Hepatocyte (in vitro differentiated cells): Measurements from ENCODE around the gene MAPRE3.

Source experiments
- CTCF ChIP-seq: fragments of 200-600 bp; sonication (generic); IDR thresholded peaks from 2 replicates; pipeline ENCODE4 v1.5.1; 2016; ENCODE audit warnings: antibody characterized with exemption, mild to moderate bottlenecking; ENCODE audit not compliant: poor library complexity
- EZH2 ChIP-seq: fragments of 200-600 bp; sonication (generic); IDR thresholded peaks from 2 replicates; pipeline ENCODE4 v1.6.1; 2016; ENCODE audit warnings: antibody characterized with exemption, mild to moderate bottlenecking, borderline replicate concordance
- EZH2phosphoT487 ChIP-seq: fragments of 200-600 bp; sonication (generic); IDR thresholded peaks from one replicate; pipeline ENCODE4 v1.6.1; 2018; ENCODE audit warnings: antibody characterized with exemption, mild to moderate bottlenecking, low read depth, moderate library complexity; ENCODE audit not compliant: unreplicated experiment, severe bottlenecking

DNA sequence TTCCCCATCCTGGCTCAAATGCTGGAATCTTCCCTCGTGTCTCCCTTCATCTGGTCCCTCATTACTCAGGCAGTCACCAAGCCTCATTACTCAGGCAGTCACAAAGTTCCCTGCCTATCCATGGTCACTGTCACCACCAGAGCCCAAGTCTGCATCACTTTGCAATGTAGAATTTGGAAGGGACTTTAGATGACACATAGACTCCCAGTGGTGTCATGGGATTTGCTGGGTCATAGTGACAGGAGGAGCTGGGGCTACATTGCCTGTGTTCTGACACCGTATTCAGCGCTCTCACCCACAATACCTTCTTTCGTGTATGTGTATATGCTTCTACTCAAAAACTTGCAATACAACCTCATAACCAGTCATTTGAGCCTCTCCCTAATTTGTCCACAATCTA, 105.9 kb downstream of the MAPRE3 start:
- no peak for TF ChIP-seq CTCF
- TF ChIP-seq EZH2 = no peak
- no peak for TF ChIP-seq EZH2phosphoT487
